Activated CD8-positive, alpha-beta memory T cell treated with anti-CD3 and anti-CD28 coated beads, Interleukin-2, amount 50 U/mL, for 1 hour (primary cell): ENCODE measurements around the gene MAGEB17.

Experiments used
- DNase-seq: peaks from one replicate; pipeline ENCODE4 v3.0.0-alpha.2; 2020; ENCODE audit errors: extremely low read depth

Gene MAGEB17

GRCh38 chrX:16210061-16210460 lies 42.8 kb downstream of the MAGEB17 start:
- no peak for DNase-seq

- DNase-seq, result no peak
Measured at GRCh38 chrX:16212024-16212423, 44.7 kb downstream of the MAGEB17 start.

- no peak for DNase-seq
Measured at GRCh38 chrX:16212436-16212835, 45.2 kb downstream of the MAGEB17 start.

- DNase-seq, result no peak
Measured at GRCh38 chrX:16213961-16214360, 46.7 kb downstream of the MAGEB17 start.

- no peak for DNase-seq
Measured at GRCh38 chrX:16215660-16216059, 48.4 kb downstream of the MAGEB17 start.
